ENCODE results near the gene INAFM2. TPM values are rescaled to one million over a fixed set of nuclear protein-coding genes. Genes with fewer than 3 reads are reported as not detected.

INAFM2 gene
- total RNA-seq, 2 experiments from 2014 or later = 6.7 to 7.4 TPM

DNA sequence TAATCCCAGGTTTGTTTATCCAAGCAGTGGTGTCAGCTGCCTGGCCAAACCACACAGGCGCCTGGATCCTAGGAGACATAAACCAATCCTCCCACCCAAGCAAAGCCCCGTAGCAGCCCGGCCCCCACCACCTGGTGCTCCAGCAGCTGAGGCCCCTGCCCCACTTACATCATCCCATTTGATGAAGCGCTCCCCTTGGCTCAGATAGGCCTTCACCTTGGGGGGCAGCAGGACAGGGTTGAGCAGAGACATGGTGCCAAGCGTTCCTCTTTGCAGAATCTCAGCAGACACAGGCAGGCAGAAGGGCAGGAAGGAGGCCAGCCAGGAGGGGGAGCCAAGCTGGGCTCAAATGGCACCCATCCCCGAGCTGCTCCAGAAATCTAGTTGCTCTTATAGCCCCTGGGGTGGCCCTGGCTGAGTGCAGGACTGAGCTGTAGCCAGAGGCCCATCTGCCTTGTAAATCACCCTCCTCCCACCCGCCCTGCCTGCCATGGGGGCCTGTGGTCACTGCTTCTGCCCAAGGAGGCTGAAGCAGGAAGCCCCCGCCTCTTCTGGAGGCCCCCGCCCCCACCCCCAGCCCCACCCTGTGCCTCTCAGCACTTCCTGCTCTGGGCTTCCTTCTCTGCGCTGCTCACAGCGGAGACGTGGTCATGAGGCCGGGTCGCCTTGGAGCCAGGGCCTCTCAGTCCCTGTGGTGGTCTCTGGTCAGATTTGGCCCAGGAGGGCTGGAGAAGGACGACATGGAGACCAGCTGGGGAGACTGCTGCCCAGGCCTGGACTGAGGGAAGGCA, 15.9 kb upstream of the INAFM2 start, which contains the start of gene PLCB2:
Gene PLCB2 (minus strand): TSS at position 515 of the 791 bp plus-strand sequence. CDS start 263 bp downstream, at position 252.
- Mint-ChIP-seq H3K27ac (peak within 1 kb of the TSS; percentile 97), H3K36me3 (peaks cover 6% of the 10 kb centered on the region), H3K4me1 (ENCODE audit: low read depth) (peaks cover 29% of the 10 kb centered on the region), H3K4me3 (peak within 1 kb of the TSS; percentile 96), H3K9me3 (no peaks in the 10 kb centered on the region), H3K27me3 (no peaks in the 10 kb centered on the region)
- intact Hi-C loops (cut with micrococcal nuclease) = loop anchor here (1.0 to 10.0 kb wide), 2 partner anchors 16 to 523 kb away; partner anchors contain the start of genes FSIP1 and INAFM2
- ChIA-PET CTCF (interaction anchor here (0.6 to 23.9 kb wide), 28 partner anchors 9 to 262 kb away, joined by 3 to 500 read pairs (median 6); partner anchors contain the start of genes ANKRD63, BMF, CCDC9B and INAFM2), POLR2A (interaction anchor here (0.7 to 2.6 kb wide), 18 partner anchors 12 to 268 kb away, joined by 3 to 13 read pairs (median 3); partner anchors contain the start of genes BAHD1, INAFM2, IVD and SRP14)
- DNase-seq = peak; percentile 80

DNA sequence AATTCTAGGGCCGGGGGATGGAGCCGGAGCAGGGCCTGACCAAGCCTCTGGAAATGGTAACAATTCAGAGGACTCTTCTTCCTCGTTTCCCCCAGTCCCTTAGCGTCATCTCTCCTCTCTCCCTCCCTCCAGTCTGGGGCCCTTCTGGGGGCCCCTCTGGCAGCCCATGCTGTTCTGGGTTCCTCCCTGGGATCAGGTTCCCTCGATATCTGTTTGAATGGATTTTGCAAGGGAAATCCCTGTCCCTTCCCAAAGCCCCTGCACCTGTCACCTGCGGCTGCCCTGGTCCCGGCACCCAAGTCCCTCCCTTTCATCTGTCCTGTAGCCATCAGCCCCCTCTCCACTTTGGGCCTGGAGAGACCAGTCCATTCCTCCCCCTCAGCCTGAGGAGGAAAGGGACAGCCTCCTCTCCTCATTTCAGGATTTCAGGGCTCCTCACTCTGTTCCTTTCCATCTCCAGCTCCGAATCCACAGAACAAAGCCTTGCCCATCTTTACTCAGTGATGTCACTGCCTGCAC, 14.1 kb upstream of the INAFM2 start:
- ChIA-PET CTCF (interaction anchor here (0.7 to 23.9 kb wide), 23 partner anchors 8 to 264 kb away, joined by 3 to 500 read pairs (median 4); partner anchors contain the start of genes ANKRD63, BUB1B, CCDC9B and INAFM2), POLR2A (no interaction called here)
- Mint-ChIP-seq H3K27ac (peak overlapping the region; percentile 97), H3K4me3 (peak overlapping the region; percentile 96), H3K27me3 (no peaks in the 10 kb centered on the region), H3K9me3 (no peaks in the 10 kb centered on the region), H3K4me1 (ENCODE audit: low read depth) (peaks cover 37% of the 10 kb centered on the region), H3K36me3 (no peaks in the 10 kb centered on the region)
- intact Hi-C loops (cut with micrococcal nuclease) = loop anchor here (10.0 kb wide), 1 partner anchor 525 kb away; the partner anchor contains the start of gene FSIP1
- DNase-seq = no peak

DNA sequence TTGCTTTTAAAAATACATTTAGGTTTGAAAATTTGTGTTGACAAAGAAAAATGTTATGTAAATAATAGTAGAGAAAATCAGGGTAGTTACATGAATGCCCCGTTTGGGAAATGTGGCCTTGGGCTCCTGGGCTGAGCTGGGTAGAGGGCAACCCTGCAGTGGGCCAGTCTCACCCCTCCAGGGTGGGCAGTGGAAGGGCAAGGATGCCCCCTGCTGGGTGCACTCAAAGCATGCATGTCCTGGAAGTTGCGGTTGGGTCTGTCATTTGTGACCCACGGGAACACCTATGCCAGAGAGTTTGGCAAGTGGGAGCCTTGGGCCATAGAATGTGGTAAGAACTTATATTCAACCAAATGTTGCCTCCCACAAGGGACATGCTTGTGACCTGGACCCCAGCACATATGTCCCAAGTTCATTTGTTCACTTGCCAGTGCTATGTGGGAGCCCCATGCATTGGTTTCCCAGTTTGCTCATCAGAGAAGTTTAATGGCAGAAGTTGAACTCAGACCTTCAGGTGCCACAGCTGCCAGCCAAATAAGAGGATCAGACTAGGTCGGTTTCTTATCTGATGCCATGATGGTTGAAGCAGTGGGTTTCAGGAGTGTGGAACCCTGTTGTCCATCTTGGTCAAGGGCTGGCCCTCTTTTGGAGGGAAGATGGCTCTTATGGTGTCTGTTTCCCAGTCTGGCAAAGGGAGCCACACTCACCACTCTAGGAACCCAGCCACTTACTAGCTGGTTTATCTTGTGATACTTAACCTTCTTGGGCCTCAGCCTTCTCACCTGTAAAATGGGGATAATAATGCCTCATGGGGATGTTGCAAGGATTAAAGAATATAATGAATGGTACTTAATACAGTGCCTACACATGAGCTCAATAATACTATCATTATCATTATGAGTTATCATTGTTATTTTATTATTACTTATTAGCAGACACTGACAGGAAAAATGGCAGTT, 13.2 kb upstream of the INAFM2 start:
- DNase-seq = peak; percentile 85
- intact Hi-C loops (cut with micrococcal nuclease) = loop anchor here (1.0 kb wide), 1 partner anchor 31 kb away; no protein-coding TSS in a partner anchor
- POLR2A ChIA-PET = interaction anchor here (0.8 kb wide), 1 partner anchor 9 kb away, joined by 3 read pairs; no protein-coding TSS in a partner anchor
- no peaks in the 10 kb centered on the region for H3K9me3 Mint-ChIP-seq
- peak overlapping the region; percentile 97 for H3K27ac Mint-ChIP-seq
- H3K27me3 Mint-ChIP-seq = no peaks in the 10 kb centered on the region
- H3K4me3 Mint-ChIP-seq = peak overlapping the region; percentile 47
- H3K36me3 Mint-ChIP-seq = no peaks in the 10 kb centered on the region
- peaks cover 37% of the 10 kb centered on the region for H3K4me1 Mint-ChIP-seq (ENCODE audit: low read depth)
- CTCF ChIA-PET = interaction anchor here (0.7 to 23.9 kb wide), 21 partner anchors 9 to 265 kb away, joined by 3 to 500 read pairs (median 4); partner anchors contain the start of genes ANKRD63, BUB1B, CCDC9B and INAFM2

DNA sequence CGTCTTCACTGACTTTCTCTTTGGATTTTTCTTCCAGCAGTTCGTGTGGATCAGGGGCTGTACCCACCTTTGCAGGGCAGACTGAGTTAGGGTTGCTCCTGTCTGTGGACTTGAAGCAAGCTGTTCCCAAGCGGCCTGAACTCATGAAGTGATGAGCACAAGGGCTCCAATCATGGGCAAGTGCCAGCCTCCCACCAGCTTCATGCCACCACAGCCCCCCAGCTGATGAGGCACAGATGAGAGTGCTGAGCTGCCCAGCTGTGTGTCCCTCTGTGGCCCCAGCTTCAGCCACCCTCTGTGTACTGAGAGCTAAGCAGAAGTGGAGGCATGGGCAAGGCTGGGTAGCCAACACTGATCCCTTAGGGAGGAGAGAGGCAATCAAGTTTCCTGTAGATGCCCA, 12.5 kb upstream of the INAFM2 start:
- intact Hi-C loops (cut with micrococcal nuclease) = loop anchor here (1.0 kb wide), 1 partner anchor 32 kb away; no protein-coding TSS in a partner anchor
- H3K4me3 Mint-ChIP-seq = no peak overlapping the region
- CTCF ChIA-PET = interaction anchor here (1.2 to 23.9 kb wide), 10 partner anchors 10 to 95 kb away, joined by 3 to 500 read pairs (median 20); partner anchors contain the start of genes ANKRD63, CCDC9B, INAFM2 and IVD
- no peaks in the 10 kb centered on the region for H3K27me3 Mint-ChIP-seq
- no peaks in the 10 kb centered on the region for H3K9me3 Mint-ChIP-seq
- H3K4me1 Mint-ChIP-seq (ENCODE audit: low read depth) = peaks cover 33% of the 10 kb centered on the region
- no peak for DNase-seq
- H3K36me3 Mint-ChIP-seq = no peaks in the 10 kb centered on the region
- POLR2A ChIA-PET = interaction anchor here (0.8 kb wide), 1 partner anchor 8 kb away, joined by 3 read pairs; no protein-coding TSS in a partner anchor
- H3K27ac Mint-ChIP-seq = no peak overlapping the region

DNA sequence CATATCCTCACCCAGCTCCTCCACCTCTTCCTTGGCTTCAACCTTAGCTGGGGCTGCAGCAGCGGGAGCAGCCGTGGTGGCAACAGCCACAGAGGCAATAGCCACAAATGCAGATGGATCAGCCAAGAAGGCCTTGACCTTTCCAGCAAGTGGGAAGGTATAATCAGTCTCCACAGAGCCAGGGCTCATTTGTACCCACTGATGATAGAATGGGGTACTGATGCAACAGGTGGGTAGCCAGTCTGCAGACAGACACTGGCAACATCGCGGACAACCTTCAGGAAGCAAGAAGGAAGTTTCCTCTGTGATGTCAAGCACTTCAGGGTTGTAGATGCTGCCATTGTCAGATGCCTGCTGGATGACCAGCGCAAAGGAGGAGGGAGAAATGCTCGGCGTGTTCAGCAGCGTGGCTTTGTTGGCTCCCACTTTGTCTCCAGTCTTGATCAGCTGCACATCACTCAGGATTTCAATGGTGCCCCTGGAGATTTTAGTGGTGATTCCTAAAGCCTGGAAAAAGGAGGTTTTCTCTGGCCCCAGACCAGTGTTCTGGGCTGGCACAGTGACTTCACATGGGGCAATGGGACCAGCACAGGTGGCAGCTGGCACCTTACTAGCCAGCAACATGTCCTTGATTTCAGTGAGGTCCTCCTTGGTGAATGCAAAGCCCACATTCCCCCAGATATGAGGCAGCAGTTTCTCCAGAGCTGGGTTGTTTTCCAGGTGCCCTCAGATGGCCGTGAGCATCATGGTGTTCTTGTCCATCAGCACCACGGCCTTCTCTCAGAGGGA, 10.9 kb upstream of the INAFM2 start:
- CTCF ChIA-PET = interaction anchor here (1.5 to 23.9 kb wide), 6 partner anchors 8 to 95 kb away, joined by 3 to 500 read pairs (median 68); partner anchors contain the start of genes ANKRD63, CCDC9B and INAFM2
- H3K27me3 Mint-ChIP-seq = peaks cover 2% of the 10 kb centered on the region
- peaks cover 26% of the 10 kb centered on the region for H3K4me1 Mint-ChIP-seq (ENCODE audit: low read depth)
- H3K36me3 Mint-ChIP-seq = no peaks in the 10 kb centered on the region
- H3K27ac Mint-ChIP-seq = no peak overlapping the region
- intact Hi-C loops (cut with micrococcal nuclease) = no loop called here
- no peak for DNase-seq
- H3K9me3 Mint-ChIP-seq = no peaks in the 10 kb centered on the region
- POLR2A ChIA-PET = no interaction called here
- H3K4me3 Mint-ChIP-seq = no peak overlapping the region

GRCh38 chr15:40313531-40314398, 9.7 kb upstream of the INAFM2 start:
- H3K4me1 Mint-ChIP-seq (ENCODE audit: low read depth) = peaks cover 22% of the 10 kb centered on the region
- H3K27me3 Mint-ChIP-seq = peaks cover 3% of the 10 kb centered on the region
- no peak overlapping the region for H3K4me3 Mint-ChIP-seq
- no peaks in the 10 kb centered on the region for H3K9me3 Mint-ChIP-seq
- DNase-seq = peak; percentile 48
- POLR2A ChIA-PET = no interaction called here
- intact Hi-C loops (cut with micrococcal nuclease) = no loop called here
- no peaks in the 10 kb centered on the region for H3K36me3 Mint-ChIP-seq
- CTCF ChIA-PET = interaction anchor here (0.6 to 23.9 kb wide), 9 partner anchors 7 to 108 kb away, joined by 3 to 500 read pairs (median 6); partner anchors contain the start of genes ANKRD63 and INAFM2
- H3K27ac Mint-ChIP-seq = peak overlapping the region; percentile 31

DNA sequence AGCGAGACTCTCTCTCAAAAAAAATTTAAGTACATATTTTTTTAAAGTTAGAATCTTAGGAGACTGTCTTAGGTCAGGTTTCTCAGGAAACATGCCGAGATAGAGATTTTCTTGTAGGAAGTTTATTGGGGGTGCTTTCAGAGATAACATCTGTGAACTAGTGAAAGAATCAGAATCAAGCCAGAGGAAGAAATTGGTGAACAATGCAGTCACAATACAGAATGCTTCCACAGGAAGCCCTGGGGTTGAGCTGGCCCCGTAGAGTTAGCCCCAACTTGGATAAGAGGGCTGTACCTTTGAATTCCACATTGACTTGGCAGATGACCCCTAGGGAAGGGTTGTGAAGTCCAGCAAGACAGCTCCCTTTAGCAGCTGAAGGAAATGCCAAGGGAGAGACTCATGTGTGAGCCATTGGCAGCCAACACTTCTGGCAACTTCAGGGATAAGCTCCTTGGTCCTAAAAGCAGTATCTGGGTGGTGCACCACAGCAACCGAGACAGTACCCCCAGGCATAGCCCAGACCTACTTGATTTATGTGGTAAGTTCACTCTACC, 8.7 kb upstream of the INAFM2 start:
- H3K36me3 Mint-ChIP-seq = no peaks in the 10 kb centered on the region
- no peak overlapping the region for H3K4me3 Mint-ChIP-seq
- H3K27ac Mint-ChIP-seq = no peak overlapping the region
- DNase-seq = no peak
- peaks cover 3% of the 10 kb centered on the region for H3K27me3 Mint-ChIP-seq
- ChIA-PET CTCF (interaction anchor here (0.6 to 23.9 kb wide), 7 partner anchors 8 to 107 kb away, joined by 3 to 500 read pairs (median 4); no protein-coding TSS in a partner anchor), POLR2A (no interaction called here)
- intact Hi-C loops (cut with micrococcal nuclease) = no loop called here
- no peaks in the 10 kb centered on the region for H3K9me3 Mint-ChIP-seq
- peaks cover 12% of the 10 kb centered on the region for H3K4me1 Mint-ChIP-seq (ENCODE audit: low read depth)

- Mint-ChIP-seq H3K27ac (no peak overlapping the region), H3K9me3 (no peaks in the 10 kb centered on the region), H3K4me1 (ENCODE audit: low read depth) (peaks cover 12% of the 10 kb centered on the region), H3K27me3 (peaks cover 3% of the 10 kb centered on the region), H3K36me3 (no peaks in the 10 kb centered on the region), H3K4me3 (no peak overlapping the region)
- DNase-seq = no peak
- POLR2A ChIA-PET = no interaction called here
- CTCF ChIA-PET = interaction anchor here (1.3 to 23.9 kb wide), 6 partner anchors 8 to 41 kb away, joined by 3 to 500 read pairs (median 4); partner anchors contain the start of gene PLCB2
- intact Hi-C loops (cut with micrococcal nuclease) = no loop called here
Observed at GRCh38 chr15:40316931-40317330, 6.6 kb upstream of the INAFM2 start.

GRCh38 chr15:40317580-40317979, 5.9 kb upstream of the INAFM2 start:
- Mint-ChIP-seq H3K27me3 (peaks cover 3% of the 10 kb centered on the region), H3K4me3 (no peak overlapping the region), H3K9me3 (no peaks in the 10 kb centered on the region), H3K4me1 (ENCODE audit: low read depth) (peaks cover 12% of the 10 kb centered on the region), H3K36me3 (no peaks in the 10 kb centered on the region), H3K27ac (no peak overlapping the region)
- ChIA-PET POLR2A (no interaction called here), CTCF (interaction anchor here (0.6 to 23.9 kb wide), 9 partner anchors 7 to 108 kb away, joined by 3 to 500 read pairs (median 4); partner anchors contain the start of gene PLCB2)
- no peak for DNase-seq
- intact Hi-C loops (cut with micrococcal nuclease) = no loop called here

All from activated CD4-positive, alpha-beta memory T cell treated with anti-CD3 and anti-CD28 coated beads for 36 hours (primary cell).